A549 (cell line): Measurements from ENCODE around the gene ASPG.

Experiments
- CEBPB ChIP-seq, 2 experiments: fragments of >200 bp in 1 of 2; sonication (Bioruptor Twin) in 1 of 2; formaldehyde crosslinking in 1 of 2; IDR thresholded peaks; 2 replicates each; pipeline ENCODE4 v1.6.1; 2012 to 2016
- CHD2 ChIP-seq: fragments of 150-350 bp; IDR thresholded peaks from 2 replicates; pipeline ENCODE4 v1.6.1; 2014; ENCODE audit warnings: low read length; ENCODE audit not compliant: partially characterized antibody
- EP300 ChIP-seq, 2 experiments: fragments of >200 bp; sonication (Bioruptor Twin); formaldehyde crosslinking; IDR thresholded peaks; 2 replicates in 1 of 2; 3 replicates in 1 of 2; pipeline ENCODE4 v1.6.1; 2016 to 2017
- ESRRA ChIP-seq: fragments of 150-350 bp; IDR thresholded peaks from 2 replicates; pipeline ENCODE4 v1.6.1; 2014; ENCODE audit warnings: mild to moderate bottlenecking, low read length, borderline replicate concordance
- HDAC2 ChIP-seq: fragments of 200-600 bp; sonication (generic); IDR thresholded peaks from 2 replicates; pipeline ENCODE4 v1.6.1; 2016
- NFE2L2 ChIP-seq: fragments of 150-350 bp; conservative IDR thresholded peaks from 2 replicates; pipeline ENCODE4 v1.6.1; 2014; ENCODE audit warnings: low read length
- PHF8 ChIP-seq: fragments of 200-600 bp; sonication (generic); IDR thresholded peaks from 2 replicates; pipeline ENCODE4 v1.6.1; 2016; ENCODE audit warnings: low read depth, mild to moderate bottlenecking, antibody characterized with exemption, moderate library complexity, borderline replicate concordance
- POLR2A ChIP-seq: IDR thresholded peaks from 2 replicates; pipeline ENCODE4 v1.6.1; 2012; ENCODE audit warnings: mild to moderate bottlenecking, low read length
- RAD21 ChIP-seq, 2 experiments: fragments of >200 bp in 1 of 2; sonication (Bioruptor Twin) in 1 of 2; formaldehyde crosslinking in 1 of 2; IDR thresholded peaks in 1 of 2; conservative IDR thresholded peaks in 1 of 2; 2 replicates in 1 of 2; 3 replicates in 1 of 2; pipeline ENCODE4 v1.6.1; 2012 to 2018; ENCODE audit warnings: inconsistent platforms in 1 of 2
- TF ChIP-seq, protein P1 (sequence below): fragments of >200 bp; sonication (Bioruptor Twin); formaldehyde crosslinking; IDR thresholded peaks from 3 replicates; pipeline ENCODE4 v1.5.1; 2016
- TF ChIP-seq, protein P2 (sequence below): fragments of 450-650 bp; IDR thresholded peaks from 2 replicates; pipeline ENCODE4 v1.6.1; 2014; ENCODE audit warnings: antibody characterized with exemption
- TF ChIP-seq, protein P3 (sequence below): fragments of 200-600 bp; sonication (generic); IDR thresholded peaks from 2 replicates; pipeline ENCODE4 v1.6.1; 2016; ENCODE audit warnings: antibody characterized with exemption, mild to moderate bottlenecking, moderate library complexity
- TF ChIP-seq, protein P4 (sequence below): fragments of 150-350 bp; IDR thresholded peaks from 2 replicates; pipeline ENCODE4 v1.6.1; 2014; ENCODE audit warnings: low read depth, mild to moderate bottlenecking, low read length

DNA sequence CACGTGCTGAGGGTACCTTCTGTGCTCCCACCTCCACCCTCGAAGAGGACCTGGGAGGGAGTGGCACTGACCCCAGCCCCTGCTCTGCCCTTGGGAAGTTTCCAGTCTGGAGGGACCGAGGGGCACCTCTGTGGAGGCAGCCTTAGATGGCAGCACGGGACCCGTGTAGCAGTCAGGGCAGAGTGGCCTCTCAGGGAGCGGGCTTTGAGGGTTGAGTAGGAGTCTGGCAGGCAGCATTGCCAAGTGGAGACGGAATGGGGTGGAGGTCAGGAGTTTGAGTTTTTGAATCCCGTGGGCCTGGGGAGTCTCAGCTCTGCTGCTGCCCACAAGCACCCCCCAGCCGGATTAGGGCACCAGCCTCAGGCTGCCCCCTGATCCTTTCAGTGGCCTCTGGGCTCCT, 74.5 kb downstream of the ASPG start:
- TF ChIP-seq, protein P1, sequence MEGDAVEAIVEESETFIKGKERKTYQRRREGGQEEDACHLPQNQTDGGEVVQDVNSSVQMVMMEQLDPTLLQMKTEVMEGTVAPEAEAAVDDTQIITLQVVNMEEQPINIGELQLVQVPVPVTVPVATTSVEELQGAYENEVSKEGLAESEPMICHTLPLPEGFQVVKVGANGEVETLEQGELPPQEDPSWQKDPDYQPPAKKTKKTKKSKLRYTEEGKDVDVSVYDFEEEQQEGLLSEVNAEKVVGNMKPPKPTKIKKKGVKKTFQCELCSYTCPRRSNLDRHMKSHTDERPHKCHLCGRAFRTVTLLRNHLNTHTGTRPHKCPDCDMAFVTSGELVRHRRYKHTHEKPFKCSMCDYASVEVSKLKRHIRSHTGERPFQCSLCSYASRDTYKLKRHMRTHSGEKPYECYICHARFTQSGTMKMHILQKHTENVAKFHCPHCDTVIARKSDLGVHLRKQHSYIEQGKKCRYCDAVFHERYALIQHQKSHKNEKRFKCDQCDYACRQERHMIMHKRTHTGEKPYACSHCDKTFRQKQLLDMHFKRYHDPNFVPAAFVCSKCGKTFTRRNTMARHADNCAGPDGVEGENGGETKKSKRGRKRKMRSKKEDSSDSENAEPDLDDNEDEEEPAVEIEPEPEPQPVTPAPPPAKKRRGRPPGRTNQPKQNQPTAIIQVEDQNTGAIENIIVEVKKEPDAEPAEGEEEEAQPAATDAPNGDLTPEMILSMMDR = no peak
- TF ChIP-seq NFE2L2 (no peak), EP300 (IDR thresholded peaks at IDR 0.05) (no peak), RAD21 (conservative IDR thresholded peaks at IDR 0.05 in 1 of 2, IDR thresholded peaks at IDR 0.05 in 1 of 2) (no peak), POLR2A (no peak), HDAC2 (no peak), CEBPB (IDR thresholded peaks at IDR 0.05) (no peak), ESRRA (no peak), CHD2 (no peak), PHF8 (no peak)
- TF ChIP-seq, protein P2, sequence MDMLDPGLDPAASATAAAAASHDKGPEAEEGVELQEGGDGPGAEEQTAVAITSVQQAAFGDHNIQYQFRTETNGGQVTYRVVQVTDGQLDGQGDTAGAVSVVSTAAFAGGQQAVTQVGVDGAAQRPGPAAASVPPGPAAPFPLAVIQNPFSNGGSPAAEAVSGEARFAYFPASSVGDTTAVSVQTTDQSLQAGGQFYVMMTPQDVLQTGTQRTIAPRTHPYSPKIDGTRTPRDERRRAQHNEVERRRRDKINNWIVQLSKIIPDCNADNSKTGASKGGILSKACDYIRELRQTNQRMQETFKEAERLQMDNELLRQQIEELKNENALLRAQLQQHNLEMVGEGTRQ = no peak
- TF ChIP-seq, protein P3, sequence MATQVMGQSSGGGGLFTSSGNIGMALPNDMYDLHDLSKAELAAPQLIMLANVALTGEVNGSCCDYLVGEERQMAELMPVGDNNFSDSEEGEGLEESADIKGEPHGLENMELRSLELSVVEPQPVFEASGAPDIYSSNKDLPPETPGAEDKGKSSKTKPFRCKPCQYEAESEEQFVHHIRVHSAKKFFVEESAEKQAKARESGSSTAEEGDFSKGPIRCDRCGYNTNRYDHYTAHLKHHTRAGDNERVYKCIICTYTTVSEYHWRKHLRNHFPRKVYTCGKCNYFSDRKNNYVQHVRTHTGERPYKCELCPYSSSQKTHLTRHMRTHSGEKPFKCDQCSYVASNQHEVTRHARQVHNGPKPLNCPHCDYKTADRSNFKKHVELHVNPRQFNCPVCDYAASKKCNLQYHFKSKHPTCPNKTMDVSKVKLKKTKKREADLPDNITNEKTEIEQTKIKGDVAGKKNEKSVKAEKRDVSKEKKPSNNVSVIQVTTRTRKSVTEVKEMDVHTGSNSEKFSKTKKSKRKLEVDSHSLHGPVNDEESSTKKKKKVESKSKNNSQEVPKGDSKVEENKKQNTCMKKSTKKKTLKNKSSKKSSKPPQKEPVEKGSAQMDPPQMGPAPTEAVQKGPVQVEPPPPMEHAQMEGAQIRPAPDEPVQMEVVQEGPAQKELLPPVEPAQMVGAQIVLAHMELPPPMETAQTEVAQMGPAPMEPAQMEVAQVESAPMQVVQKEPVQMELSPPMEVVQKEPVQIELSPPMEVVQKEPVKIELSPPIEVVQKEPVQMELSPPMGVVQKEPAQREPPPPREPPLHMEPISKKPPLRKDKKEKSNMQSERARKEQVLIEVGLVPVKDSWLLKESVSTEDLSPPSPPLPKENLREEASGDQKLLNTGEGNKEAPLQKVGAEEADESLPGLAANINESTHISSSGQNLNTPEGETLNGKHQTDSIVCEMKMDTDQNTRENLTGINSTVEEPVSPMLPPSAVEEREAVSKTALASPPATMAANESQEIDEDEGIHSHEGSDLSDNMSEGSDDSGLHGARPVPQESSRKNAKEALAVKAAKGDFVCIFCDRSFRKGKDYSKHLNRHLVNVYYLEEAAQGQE = no peak
- TF ChIP-seq, protein P4, sequence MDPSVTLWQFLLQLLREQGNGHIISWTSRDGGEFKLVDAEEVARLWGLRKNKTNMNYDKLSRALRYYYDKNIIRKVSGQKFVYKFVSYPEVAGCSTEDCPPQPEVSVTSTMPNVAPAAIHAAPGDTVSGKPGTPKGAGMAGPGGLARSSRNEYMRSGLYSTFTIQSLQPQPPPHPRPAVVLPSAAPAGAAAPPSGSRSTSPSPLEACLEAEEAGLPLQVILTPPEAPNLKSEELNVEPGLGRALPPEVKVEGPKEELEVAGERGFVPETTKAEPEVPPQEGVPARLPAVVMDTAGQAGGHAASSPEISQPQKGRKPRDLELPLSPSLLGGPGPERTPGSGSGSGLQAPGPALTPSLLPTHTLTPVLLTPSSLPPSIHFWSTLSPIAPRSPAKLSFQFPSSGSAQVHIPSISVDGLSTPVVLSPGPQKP = no peak
